H1 (cell line): ENCODE measurements around the gene TLK1. TPM values are rescaled to one million over a fixed set of nuclear protein-coding genes. Genes with fewer than 3 reads are reported as not detected.

Experiments used
- CTCF ChIA-PET: fragments of 300-600 bp; sonication (Branson Sonifier 250); formaldehyde crosslinking; loops from one replicate; lab custom pipeline; 2021; ENCODE audit not compliant: partially characterized antibody; lab: Charles Lee
- POLR2A ChIA-PET: fragments of 300-600 bp; sonication (Branson Sonifier 250); formaldehyde crosslinking; loops from one replicate; lab custom pipeline; 2021; ENCODE audit warnings: inconsistent platforms; ENCODE audit not compliant: partially characterized antibody; lab: Charles Lee
- DNase-seq, 2 experiments: peaks; one replicate each; pipeline versions ENCODE4 v3.0.0 to v3.0.0-alpha.2; 2010 to 2022; ENCODE audit warnings: low spot score in 2 of 2, low read depth in 1 of 2, mixed read lengths in 1 of 2
- FAIRE-seq: peaks from 2 replicates; lab custom pipeline; 2011; peaks lifted over from hg19 to GRCh38; lab: Jason Lieb, UNC
- H2AFZ ChIP-seq: 2 replicates; pipeline ENCODE4 v1.8.1; 2012; ENCODE audit warnings: low read length, inconsistent platforms
- H2AK5ac ChIP-seq: 2 replicates; pipeline ENCODE4 v1.6.1; 2013; ENCODE audit warnings: low read depth, low read length
- H2BK120ac ChIP-seq: replicated peaks from 2 replicates; pipeline ENCODE3; 2013; ENCODE audit warnings: low read depth, low read length, inconsistent platforms
- H2BK12ac ChIP-seq: 2 replicates; pipeline ENCODE4 v1.6.1; 2013; ENCODE audit warnings: low read depth, low read length
- H2BK15ac ChIP-seq: 2 replicates; pipeline ENCODE4 v1.6.1; 2013; ENCODE audit warnings: low read length
- H2BK20ac ChIP-seq: 2 replicates; pipeline ENCODE4 v1.6.1; 2013; ENCODE audit warnings: low read length
- H2BK5ac ChIP-seq: 2 replicates; pipeline ENCODE4 v1.6.1; 2013; ENCODE audit warnings: low read depth, low read length
- H3K14ac ChIP-seq: 2 replicates; pipeline ENCODE4 v1.6.1; 2013; ENCODE audit warnings: inconsistent platforms; ENCODE audit not compliant: insufficient read length
- H3K18ac ChIP-seq: 2 replicates; pipeline ENCODE4 v1.6.1; 2013; ENCODE audit warnings: low read length; ENCODE audit errors: extremely low read depth
- H3K23ac ChIP-seq: 2 replicates; pipeline ENCODE4 v1.6.1; 2013; ENCODE audit warnings: inconsistent platforms; ENCODE audit not compliant: insufficient read length
- H3K23me2 ChIP-seq: 2 replicates; pipeline ENCODE4 v1.6.1; 2013; ENCODE audit warnings: low read depth, low read length
- H3K27ac ChIP-seq: 2 replicates; pipeline ENCODE4 v1.6.1; 2011; ENCODE audit warnings: low read depth, low read length, inconsistent platforms
- H3K27me3 ChIP-seq, 4 experiments: replicated peaks in 1 of 4; 1 replicate in 1 of 4; 2 replicates in 3 of 4; pipeline versions ENCODE4 v1.6.1 to v1.8.1; 2011 to 2013; ENCODE audit warnings: low read length in 3 of 4, mild to moderate bottlenecking in 3 of 4, inconsistent platforms in 2 of 4, mixed read lengths in 2 of 4, moderate library complexity in 1 of 4; ENCODE audit not compliant: control insufficient read depth in 3 of 4, insufficient read depth in 3 of 4; ENCODE audit errors: extremely low read depth in 1 of 4
- H3K36me3 ChIP-seq, 4 experiments: 2 replicates each; pipeline versions ENCODE4 v1.6.1 to v1.8.1; 2011 to 2013; ENCODE audit warnings: mild to moderate bottlenecking in 4 of 4, low read length in 3 of 4, moderate library complexity in 2 of 4, control low read depth in 1 of 4, inconsistent platforms in 1 of 4; ENCODE audit not compliant: insufficient read depth in 4 of 4, control insufficient read depth in 2 of 4
- H3K4ac ChIP-seq: replicated peaks from 2 replicates; pipeline ENCODE3; 2013; ENCODE audit warnings: low read length, low read depth, mixed read lengths, inconsistent platforms; ENCODE audit not compliant: insufficient read length
- H3K4me1 ChIP-seq, 4 experiments: replicated peaks in 1 of 4; 1 replicate in 1 of 4; 2 replicates in 3 of 4; pipeline versions ENCODE4 v1.6.1 to v1.8.1; 2011 to 2013; ENCODE audit warnings: low read length in 3 of 4, inconsistent platforms in 2 of 4, mixed read lengths in 1 of 4; ENCODE audit not compliant: insufficient read depth in 4 of 4, control insufficient read depth in 3 of 4
- H3K4me2 ChIP-seq, 2 experiments: 2 replicates each; pipeline versions ENCODE4 v1.6.1 to v1.8.1; 2011 to 2013; ENCODE audit warnings: low read depth in 2 of 2, low read length in 2 of 2, control low read depth in 1 of 2, inconsistent platforms in 1 of 2, mild to moderate bottlenecking in 1 of 2; ENCODE audit not compliant: insufficient read depth in 1 of 2
- H3K4me3 ChIP-seq, 4 experiments: fragments of 200-600, 300-600 bp in 1 of 4; sonication (generic), shearing (Covaris generic), sonication (Bioruptor Twin) in 1 of 4; 2 replicates each; pipeline versions ENCODE4 v1.5.1 to v1.8.1; 2011 to 2016; ENCODE audit warnings: low read length in 4 of 4, low read depth in 3 of 4, control low read depth in 2 of 4, inconsistent platforms in 2 of 4, mild to moderate bottlenecking in 2 of 4, mixed read lengths in 1 of 4, moderate library complexity in 1 of 4; ENCODE audit not compliant: insufficient read depth in 2 of 4; ENCODE audit errors: extremely low read depth in 1 of 4
- H3K56ac ChIP-seq: replicated peaks from 2 replicates; pipeline ENCODE3; 2013; ENCODE audit warnings: low read depth, mild to moderate bottlenecking, mixed read lengths, low read length, inconsistent platforms; ENCODE audit not compliant: insufficient read length
- H3K79me1 ChIP-seq: 2 replicates; pipeline ENCODE4 v1.6.1; 2013; ENCODE audit warnings: low read depth, low read length, control low read depth
- H3K79me2 ChIP-seq, 2 experiments: 2 replicates each; pipeline versions ENCODE4 v1.6.1 to v1.8.1; 2012 to 2013; ENCODE audit warnings: low read length in 2 of 2, mild to moderate bottlenecking in 2 of 2, inconsistent platforms in 1 of 2; ENCODE audit not compliant: insufficient read depth in 2 of 2, control insufficient read depth in 1 of 2
- H3K9ac ChIP-seq, 4 experiments: replicated peaks in 1 of 4; 1 replicate in 1 of 4; 2 replicates in 3 of 4; pipeline versions ENCODE4 v1.6.1 to v1.8.1; 2011 to 2013; ENCODE audit warnings: low read depth in 3 of 4, low read length in 3 of 4, control low read depth in 2 of 4, mild to moderate bottlenecking in 2 of 4, moderate library complexity in 2 of 4, inconsistent platforms in 1 of 4; ENCODE audit errors: extremely low read depth in 1 of 4
- H3K9me3 ChIP-seq, 2 experiments: 2 replicates each; pipeline versions ENCODE4 v1.6.1 to v1.8.1; 2012 to 2013; ENCODE audit warnings: mild to moderate bottlenecking in 2 of 2, moderate library complexity in 2 of 2, control low read depth in 1 of 2, inconsistent platforms in 1 of 2, low read depth in 1 of 2, low read length in 1 of 2, mixed read lengths in 1 of 2; ENCODE audit not compliant: insufficient read depth in 2 of 2
- H4K20me1 ChIP-seq, 2 experiments: replicated peaks in 1 of 2; 2 replicates each; pipeline versions ENCODE3 to v1.8.1; 2011 to 2013; ENCODE audit warnings: inconsistent platforms in 2 of 2, low read length in 2 of 2, mild to moderate bottlenecking in 1 of 2; ENCODE audit not compliant: insufficient read depth in 2 of 2, control insufficient read depth in 1 of 2
- H4K5ac ChIP-seq: 2 replicates; pipeline ENCODE4 v1.6.1; 2013; ENCODE audit warnings: low read length, low read depth, mixed read lengths, inconsistent platforms; ENCODE audit not compliant: insufficient read length
- H4K8ac ChIP-seq: 2 replicates; pipeline ENCODE4 v1.8.0; 2013; ENCODE audit warnings: mild to moderate bottlenecking, moderate library complexity, low read length, inconsistent platforms; ENCODE audit not compliant: insufficient read depth; ENCODE audit errors: extremely low read depth
- H4K91ac ChIP-seq: replicated peaks from 2 replicates; pipeline ENCODE3; 2013; ENCODE audit warnings: low read length, mixed read lengths, inconsistent platforms; ENCODE audit not compliant: insufficient read length
- KDM4A ChIP-seq: IDR thresholded peaks from one replicate; pipeline ENCODE4 v1.7.1; 2012; ENCODE audit warnings: low read depth, mild to moderate bottlenecking, moderate library complexity, low read length, inconsistent platforms; ENCODE audit not compliant: severe bottlenecking
- MAFK ChIP-seq: IDR thresholded peaks from 2 replicates; pipeline ENCODE4 v1.6.1; 2012; ENCODE audit warnings: low read depth, mild to moderate bottlenecking, improper control_type of control experiment, low read length
- WGBS, 2 experiments: shearing (Covaris generic) in 1 of 2; methylation state at CpG; one replicate each; pipeline versions ENCODE4 v1.1.6 to v1.1.7; 2013 to 2015; ENCODE audit warnings: low lambda C conversion rate in 2 of 2, mixed read lengths in 2 of 2, inconsistent platforms in 1 of 2, low coverage in 1 of 2, missing lambda C conversion rate in 1 of 2; ENCODE audit not compliant: insufficient replicate concordance in 2 of 2, insufficient coverage in 1 of 2, insufficient read length in 1 of 2; ENCODE audit errors: extremely low coverage in 1 of 2, missing lambda C conversion rate in 1 of 2; 5-methylcytosine and 5-hydroxymethylcytosine counted together
- polyA plus RNA-seq, 7 experiments: library from polyadenylated mRNA; depleted of rRNA in 3 of 7; stranded (reverse) in 5 of 7; unstranded in 2 of 7; fragments of >200 nt in 5 of 7; fragments of 200-250 nt in 2 of 7; gene quantifications; 1 replicate in 5 of 7; 2 replicates in 1 of 7; 4 replicates in 1 of 7; pipeline versions ENCODE4 v1.2.1 to v1.2.3, GENCODE V29; 2011 to 2013; ENCODE audit warnings: missing spikeins in 2 of 7, mixed read lengths in 2 of 7
- total RNA-seq: library from RNA; stranded (reverse); fragmentation: NEBNext Ultra II Directional; extraction: Animal tissue kit (Norgen Biotek cat#: 25700); gene quantifications from 2 replicates; pipeline ENCODE4 v1.2.1, GENCODE V29; 2021
- TF ChIP-seq, protein P1 (sequence below): IDR thresholded peaks from 2 replicates; pipeline ENCODE4 v1.6.1; 2012; ENCODE audit warnings: inconsistent platforms

TLK1 gene
- total and polyA plus RNA-seq, 2 of the 8 experiments (the other 6 are each of a cell fraction or from before 2014, with no cell fraction given) = 11.2 to 102 TPM

DNA sequence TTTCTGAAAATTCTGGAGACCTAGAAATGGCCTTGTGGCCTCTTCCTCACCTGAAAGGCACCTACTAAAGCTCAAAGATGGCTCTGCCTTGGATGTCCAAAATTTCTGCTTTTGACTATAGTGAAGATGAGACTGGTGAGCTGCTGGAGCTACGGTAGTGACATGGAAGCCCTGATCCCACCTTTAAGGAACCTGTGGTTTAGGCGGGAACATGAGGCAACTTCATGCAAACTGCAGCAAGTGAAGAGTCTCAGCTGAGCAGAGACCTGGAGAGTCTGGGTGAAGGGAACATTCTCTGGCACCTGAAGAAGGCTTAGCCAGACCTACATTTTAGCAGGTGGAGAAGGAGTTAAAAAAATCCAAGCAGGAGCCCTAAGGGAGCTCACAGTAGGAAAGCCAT, 191.7 kb downstream of the TLK1 start:
- H2BK15ac ChIP-seq = no peak overlapping the region
- FAIRE-seq = no peak
- H3K4me3 ChIP-seq = no peak overlapping the region

More for the DNA sequence above, 191.7 kb downstream of the TLK1 start:
- no peak overlapping the region for H3K4me2 ChIP-seq
- ChIA-PET POLR2A (interaction anchor here (0.9 to 2.1 kb wide), 4 partner anchors 39 to 627 kb away, joined by 3 to 6 read pairs (median 4); no protein-coding TSS in a partner anchor), CTCF (interaction anchor here (0.6 to 1.0 kb wide), 2 partner anchors 32 to 542 kb away, joined by 3 read pairs; no protein-coding TSS in a partner anchor)
- H3K14ac ChIP-seq = no peak overlapping the region
- H3K4me1 ChIP-seq = peaks cover 0 to 3% (median 1%) of the 10 kb centered on the region in 4 experiments; a peak in 4 of 7 replicates
- H3K9me3 ChIP-seq = no peaks in the 10 kb centered on the region
- no peaks in the 10 kb centered on the region; the same call in 1 of the 2 replicates for H3K23me2 ChIP-seq
- H4K8ac ChIP-seq = no peak overlapping the region
- H2BK20ac ChIP-seq = no peak overlapping the region
- no peak overlapping the region for H3K18ac ChIP-seq
- no peak overlapping the region for H3K56ac ChIP-seq
- no peak overlapping the region for H2AFZ ChIP-seq
- H2BK120ac ChIP-seq = no peak overlapping the region
- no peaks in the 10 kb centered on the region for H3K27me3 ChIP-seq
- H3K27ac ChIP-seq = no peak overlapping the region
- no peak overlapping the region for H4K91ac ChIP-seq
- H3K23ac ChIP-seq = no peak overlapping the region
- H3K9ac ChIP-seq = no peak overlapping the region
- peaks cover 9 to 38% (median 30%) of the 10 kb centered on the region in 4 experiments for H3K36me3 ChIP-seq
- no peak overlapping the region for H2BK5ac ChIP-seq
- no peak for TF ChIP-seq MAFK
- no peak for TF ChIP-seq KDM4A
- TF ChIP-seq, protein P1, sequence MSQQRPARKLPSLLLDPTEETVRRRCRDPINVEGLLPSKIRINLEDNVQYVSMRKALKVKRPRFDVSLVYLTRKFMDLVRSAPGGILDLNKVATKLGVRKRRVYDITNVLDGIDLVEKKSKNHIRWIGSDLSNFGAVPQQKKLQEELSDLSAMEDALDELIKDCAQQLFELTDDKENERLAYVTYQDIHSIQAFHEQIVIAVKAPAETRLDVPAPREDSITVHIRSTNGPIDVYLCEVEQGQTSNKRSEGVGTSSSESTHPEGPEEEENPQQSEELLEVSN = peak; percentile 55
- H3K79me2 ChIP-seq = no peaks in the 10 kb centered on the region
- H3K79me1 ChIP-seq = no peaks in the 10 kb centered on the region
- no peak overlapping the region for H3K4ac ChIP-seq
- peaks cover 0 to under 1% of the 10 kb centered on the region in 2 experiments for H4K20me1 ChIP-seq
- no peak for DNase-seq
- H4K5ac ChIP-seq = no peak overlapping the region
- H2AK5ac ChIP-seq = no peak overlapping the region
- H2BK12ac ChIP-seq = no peak overlapping the region
- 92% methylated on average over 2 of the region's 2 CpGs; no CpG with 5 or more reads in 1 of the 2 experiments for WGBS, 2 experiments
